Activated naive CD4-positive, alpha-beta T cell treated with Interleukin-2 at 50 U/mL for 16 hours (primary cell): ENCODE measurements around the gene RRP15.

Experiments
- DNase-seq: peaks from one replicate; pipeline ENCODE4 v3.0.0-alpha.2; 2020

RRP15 gene

DNA sequence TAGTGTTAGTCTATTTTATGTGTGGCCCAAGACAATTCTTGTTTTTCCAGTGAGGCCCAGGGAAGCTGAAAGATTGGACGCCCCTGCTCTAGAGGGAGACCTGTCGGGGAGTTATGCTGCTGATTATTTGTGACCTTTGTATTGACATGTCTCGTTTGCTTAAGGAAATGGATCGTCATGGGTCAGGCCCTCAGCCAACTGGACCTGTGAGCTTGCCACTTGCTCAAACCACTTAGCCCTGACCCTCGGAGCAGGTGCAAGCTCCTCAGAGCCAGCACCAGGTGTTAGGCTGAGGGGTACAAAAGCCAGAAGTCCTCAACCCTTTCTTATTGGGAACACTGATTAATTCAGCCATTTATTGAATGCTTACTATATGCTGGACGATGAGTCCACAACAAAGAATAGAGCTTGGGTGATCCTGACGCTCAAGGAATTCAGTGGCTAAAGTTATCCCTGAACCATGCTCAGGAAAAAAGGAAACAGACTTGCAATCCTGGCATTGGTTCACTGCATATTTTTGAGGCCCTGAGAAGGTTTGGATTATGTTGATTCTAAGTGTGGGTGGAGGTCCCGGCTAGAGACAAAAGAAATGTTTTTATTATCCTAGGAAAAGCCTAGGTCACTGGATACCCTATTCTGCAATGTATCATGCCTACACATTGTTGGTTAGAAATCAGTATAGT is 79.1 kb downstream of the RRP15 start:
- no peak for DNase-seq

DNA sequence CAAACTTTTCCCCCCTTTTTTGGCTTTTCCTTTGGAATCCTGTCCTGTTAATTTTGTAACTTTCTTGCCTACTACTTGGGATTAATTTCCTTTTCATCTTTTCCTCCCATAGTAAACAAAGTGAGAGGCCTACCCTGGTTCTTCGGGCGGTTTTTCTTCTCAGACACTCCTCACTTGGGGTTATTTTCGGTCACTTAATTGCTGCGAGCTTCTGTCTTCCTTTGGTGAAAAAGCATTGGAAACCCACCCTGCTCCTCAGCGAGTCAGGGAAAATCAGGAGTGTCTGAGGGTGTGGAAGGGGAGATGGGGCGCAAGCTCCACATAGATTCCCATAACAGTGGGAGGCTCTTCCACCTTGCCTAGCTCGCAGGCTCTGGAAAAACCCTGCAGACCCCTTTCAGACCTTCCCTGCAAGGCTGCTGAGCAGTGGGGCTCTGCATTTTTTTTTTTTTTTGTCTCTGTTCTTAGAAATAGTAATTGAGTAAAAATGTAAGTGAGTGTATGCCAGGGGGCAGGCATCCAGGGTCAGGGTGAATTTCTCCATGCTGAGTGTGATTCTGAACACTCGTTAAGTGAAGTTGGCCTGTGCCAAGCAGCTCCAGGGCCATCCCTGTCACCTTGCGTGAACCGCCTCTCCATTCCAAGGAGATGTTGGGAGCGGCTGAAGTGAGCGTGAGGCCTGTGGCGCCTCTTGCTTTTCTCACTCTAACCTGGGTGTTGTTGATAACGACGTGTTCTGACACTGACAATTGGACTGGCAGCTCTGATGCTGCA is 80.3 kb downstream of the RRP15 start:
- DNase-seq, result no peak

DNA sequence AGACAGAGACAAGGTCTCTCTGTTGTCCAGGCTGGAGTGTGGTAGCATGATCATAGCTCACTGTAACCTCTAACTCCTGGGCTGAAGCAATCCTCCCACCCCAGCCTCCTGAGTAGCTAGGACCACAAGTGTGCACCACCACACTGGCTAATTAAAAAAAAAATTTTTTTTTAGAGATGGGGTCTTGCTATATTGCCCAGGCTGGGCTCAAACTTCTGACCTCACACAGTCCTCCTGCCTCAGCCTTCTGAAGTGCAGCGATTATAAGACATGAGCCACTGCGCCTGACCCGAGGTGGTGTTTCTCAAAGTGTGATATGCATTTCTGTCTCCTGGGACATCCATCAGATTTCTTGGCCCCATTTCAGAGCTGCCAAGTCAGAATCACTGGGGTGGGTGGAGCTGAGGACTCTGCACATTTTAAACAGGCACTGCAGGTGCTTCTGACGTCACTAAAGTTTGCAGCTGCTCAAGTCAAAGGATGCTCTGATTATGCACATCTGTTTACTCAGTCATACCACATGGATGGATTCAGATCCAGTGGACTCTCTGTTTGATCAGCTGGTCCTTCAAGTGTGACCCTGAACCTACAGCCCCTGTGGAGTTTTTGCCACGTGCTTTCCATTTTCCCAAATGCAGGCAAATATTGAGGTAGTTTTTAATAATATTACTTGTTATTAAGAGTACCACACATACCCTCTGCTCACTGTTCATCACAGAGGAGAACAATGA is 81.4 kb downstream of the RRP15 start:
- DNase-seq, result no peak

DNA sequence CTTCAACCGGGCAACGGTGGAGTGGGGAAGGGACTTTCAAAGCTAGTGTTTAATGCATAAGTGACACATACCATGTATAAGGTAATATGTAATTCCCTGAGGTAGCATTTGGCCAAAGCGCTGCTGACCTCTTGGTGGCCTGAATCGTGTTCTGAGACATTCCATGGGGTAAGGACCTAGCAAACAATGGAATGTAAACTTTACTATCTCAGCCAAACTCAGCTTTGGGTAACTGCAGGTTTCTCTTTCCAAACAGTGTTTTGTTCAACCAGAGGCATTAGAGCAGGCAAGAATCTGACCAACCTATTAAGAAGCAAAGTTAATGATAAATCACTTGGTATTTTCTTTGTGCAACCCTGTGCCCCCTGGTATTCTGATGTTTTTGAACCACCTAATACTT is 82.0 kb downstream of the RRP15 start:
- DNase-seq, result no peak

DNA sequence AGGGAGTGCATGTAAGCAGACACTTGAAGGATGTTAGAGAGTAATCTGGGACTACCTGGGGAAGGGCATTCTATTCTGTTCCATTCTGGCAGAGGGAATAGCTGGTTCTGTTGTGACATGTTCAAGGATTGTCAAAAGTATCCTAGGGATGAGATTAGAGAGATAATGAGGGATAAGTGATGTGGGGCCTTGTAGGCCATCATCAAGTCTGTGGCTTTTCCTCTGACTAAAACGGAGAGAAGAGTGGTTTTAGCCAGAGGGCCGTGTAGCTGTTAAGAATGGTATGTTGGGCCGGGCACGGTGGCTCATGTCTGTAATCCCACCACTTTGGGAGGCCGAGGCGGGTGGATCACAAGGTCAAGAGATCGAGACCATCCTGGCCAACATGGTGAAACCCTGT is 83.6 kb downstream of the RRP15 start:
- no peak for DNase-seq

DNA sequence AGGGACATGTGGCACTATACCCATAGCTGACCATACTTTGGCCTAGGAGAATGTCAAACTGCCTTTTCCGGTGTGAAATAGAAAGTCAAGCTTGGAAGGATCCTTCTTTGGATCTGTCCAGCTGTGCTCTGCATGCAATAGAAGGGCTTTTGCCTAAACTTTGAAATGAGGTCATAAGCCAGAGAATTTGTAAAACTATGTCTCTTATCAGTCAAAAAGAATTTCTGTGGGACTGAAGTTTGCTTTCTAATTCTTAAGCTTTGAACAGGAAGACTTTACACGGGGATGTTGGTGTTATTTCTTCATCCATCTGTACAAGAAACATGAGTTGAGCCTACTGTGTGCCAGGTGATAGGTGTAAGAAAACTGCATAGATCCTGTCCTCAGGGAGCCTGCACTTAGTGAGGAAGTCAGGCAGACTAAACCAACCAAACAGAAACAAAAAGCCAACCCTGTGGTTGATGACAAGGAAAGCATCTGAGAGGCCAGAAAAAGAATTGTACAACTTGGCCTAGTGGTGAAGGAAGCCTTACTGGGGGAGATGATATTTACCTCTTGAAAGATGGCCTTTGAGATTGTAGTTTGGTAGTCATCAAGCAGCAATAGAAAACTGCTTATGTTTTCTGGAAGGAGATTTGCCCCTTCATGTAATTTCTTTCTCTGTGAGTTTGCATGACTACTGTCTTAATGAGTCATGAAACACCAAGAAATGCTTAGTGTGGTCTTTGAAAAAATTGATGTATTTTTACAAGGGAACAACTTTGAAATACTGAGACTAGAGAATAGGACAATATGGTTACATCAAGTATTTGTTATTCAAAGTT is 84.8 kb downstream of the RRP15 start:
- no peak for DNase-seq

DNA sequence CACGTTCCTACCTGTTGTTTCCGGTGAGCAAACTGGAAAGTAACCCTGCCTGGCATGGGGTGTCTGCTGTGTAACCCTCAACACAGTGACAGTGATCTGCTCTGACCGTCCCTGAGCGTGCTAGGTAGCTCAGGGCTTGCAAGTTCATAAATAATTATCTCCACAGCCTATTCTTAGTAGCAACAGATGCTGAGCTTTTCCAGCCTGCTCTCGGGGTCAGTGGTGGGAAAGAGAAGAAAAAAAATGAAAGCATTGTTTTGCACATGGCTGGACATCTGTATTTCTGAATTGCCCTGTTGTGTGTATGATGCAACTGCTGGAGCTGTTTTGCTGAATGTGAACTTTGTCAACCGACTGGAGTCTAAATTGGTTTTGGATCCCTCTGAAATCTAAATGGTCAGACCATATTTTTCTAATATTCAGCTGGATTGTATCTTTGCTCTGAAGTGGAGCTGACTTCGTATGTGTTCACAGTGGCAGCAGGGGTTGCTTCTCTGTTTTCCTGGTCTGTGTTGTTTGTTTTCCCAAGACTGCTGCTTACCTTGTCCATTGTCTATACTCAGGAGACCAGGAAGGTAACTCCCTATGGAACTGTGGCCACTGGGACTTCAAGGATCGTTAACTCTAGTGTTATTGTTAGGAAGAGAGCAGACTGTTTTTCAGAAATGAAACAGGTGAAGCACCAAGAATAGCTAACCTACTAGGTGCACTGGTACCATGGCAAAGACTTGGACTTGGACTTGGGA is 87.0 kb downstream of the RRP15 start:
- no peak for DNase-seq

DNA sequence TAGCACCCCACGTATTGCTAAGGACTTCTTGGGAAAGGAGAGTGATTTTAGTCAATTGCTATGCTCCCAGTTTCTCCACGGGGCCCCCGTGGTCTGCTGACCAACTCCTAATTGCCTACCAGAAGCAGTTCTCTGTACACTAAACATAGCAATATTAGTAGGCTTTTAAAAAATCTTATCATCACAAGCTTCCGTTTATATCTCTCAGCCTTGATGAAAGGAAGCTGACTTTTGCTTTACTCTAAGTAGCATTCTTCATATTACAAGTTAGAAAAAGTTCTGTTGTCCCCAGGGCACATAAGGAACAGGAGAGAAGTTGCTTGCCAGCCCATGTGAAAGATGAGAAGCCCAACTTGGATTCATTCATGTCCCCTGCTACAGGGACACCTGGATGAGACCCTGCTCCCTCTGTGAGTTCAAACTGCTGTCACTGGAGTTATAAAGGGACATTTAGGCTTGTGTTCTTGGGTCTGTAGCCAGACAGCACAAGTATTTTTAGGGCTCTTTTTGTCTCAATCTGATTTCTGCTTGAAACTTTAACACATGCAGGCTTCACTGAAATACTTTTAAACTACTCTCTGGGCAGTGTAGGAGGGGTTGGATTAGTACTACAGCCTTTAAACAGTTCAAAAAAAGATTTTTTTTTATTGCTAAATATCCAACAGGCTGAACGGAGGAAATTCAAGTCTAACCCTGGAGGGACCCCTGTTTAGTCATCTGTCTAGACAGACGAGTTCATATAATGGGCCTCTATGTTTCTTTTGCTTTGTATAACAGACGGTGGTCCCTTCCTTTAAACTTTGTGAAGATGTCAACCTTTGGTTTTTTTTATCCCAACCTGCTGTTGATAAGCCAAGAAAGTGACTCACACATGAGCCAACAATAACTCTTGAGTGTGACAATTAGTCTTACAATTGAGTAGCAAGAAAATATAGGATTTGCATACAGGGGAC is 89.6 kb downstream of the RRP15 start:
- no peak for DNase-seq

DNA sequence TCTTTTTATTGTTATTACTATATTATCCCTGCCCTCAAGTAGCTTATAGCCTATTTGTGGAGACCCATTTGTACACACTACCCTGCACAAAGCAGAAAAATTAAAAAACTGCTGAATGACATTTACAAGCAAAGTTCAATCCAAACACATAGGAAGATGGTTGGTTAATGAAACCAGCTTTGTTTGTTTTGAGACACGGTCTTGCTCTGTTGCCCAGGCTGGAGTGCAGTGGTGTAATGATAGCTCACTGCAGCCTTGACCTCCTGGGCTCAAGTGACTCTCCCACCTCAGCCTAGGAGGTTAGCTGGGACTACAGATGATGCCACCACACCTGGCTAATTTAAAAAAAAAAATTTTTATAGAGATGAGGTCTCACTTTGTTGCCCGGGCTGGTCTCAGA is 91.6 kb downstream of the RRP15 start:
- no peak for DNase-seq

DNA sequence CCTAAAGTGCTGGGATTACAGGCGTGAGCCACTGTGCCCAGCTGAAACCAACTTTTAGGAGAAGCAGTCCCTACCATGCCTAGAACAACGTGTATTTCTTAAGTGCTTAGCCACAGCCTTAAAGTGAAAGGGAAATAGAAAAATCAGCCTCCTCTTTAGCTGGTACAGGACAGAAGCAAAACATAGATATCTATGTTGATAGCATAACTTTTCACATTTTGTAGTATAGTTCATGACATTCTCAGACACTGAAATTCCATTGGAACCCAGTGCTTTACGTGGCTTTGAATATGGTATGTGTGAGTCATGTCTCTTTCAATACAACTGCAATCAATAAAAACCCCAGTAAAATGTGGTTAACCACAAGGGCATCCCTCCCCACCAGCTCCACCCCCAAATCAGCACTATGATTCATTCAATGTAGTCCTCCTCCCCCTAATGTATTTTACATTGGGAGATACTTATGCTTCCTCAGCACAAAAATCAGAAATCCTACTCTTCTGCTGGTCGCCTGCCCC is 92.1 kb downstream of the RRP15 start:
- peak; percentile 73 for DNase-seq

DNA sequence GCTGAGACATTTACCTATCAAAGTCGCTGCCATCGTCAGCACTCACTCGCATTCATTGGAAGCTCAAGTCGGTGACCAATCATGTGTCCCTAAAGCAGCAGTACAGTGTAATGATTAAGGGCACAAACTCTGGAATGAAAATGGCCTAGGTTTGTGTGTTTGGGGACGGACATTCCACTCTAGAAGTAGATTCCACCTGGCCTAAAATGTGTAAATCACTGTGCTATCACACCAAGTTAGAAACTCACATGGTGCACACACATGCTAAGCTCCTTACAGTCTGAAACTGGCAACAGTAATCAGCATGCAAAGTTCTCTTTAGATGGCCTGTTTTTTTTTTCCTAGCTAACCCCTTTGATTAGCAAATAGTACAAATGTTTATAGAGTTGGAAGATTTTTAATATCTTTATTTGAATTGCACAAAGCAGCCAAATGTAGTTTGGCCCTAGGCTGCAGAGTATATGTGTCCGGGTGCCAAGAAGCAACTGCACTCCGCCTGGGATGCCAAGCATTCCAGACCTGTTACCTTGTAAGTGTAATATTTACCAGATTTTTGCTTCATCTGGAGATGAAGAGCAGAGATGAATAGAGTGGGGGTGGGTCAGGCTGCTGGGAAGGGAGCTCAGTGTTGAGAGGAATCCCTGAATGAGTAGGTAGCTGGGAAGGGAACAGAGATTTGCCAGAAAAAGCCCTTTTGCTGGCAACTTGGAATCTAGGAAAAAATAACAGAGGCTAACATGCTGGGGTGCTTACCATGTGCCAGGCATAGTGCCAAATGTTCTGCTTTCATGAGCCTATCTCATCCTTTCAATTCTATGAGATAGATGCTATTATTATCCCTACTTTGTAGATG is 95.3 kb downstream of the RRP15 start:
- no peak for DNase-seq

DNA sequence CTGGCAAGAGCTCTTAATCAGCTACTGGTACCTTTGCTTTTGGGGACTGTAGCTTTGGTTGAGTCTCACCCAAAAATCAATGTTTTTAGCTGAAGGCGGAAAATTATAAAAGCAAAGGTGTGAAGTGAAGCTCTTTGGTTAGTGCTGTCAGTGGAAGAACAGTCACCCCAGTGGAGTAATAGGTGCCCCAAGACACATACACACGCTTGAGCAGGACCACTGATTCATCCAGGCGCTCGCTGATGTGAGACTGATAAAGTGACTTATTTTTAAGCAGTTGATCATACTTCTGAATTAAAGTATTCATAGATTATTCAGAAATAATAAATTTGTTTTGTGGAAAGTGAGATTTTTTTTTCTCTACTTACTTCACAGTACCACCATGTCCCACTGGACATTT is 97.2 kb downstream of the RRP15 start:
- no peak for DNase-seq

DNA sequence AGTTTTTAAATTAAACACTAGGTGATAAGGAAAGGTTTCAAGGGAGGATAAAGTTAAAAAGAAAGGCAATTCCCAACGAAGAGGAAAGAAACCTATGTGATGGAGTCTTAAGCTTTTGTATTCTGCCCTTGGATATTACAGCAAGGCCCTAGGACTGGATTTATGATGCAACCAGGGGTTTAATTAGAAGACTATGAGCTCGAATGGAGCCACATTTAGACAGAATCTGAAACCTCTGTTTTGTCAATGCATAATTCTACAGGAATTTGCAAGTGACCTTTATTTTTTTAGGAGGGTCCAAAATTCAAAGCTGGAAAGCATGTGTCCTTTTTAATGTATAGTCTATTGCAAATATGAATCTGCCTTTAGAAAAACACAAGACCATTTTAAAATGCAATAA is 98.0 kb downstream of the RRP15 start:
- no peak for DNase-seq

DNA sequence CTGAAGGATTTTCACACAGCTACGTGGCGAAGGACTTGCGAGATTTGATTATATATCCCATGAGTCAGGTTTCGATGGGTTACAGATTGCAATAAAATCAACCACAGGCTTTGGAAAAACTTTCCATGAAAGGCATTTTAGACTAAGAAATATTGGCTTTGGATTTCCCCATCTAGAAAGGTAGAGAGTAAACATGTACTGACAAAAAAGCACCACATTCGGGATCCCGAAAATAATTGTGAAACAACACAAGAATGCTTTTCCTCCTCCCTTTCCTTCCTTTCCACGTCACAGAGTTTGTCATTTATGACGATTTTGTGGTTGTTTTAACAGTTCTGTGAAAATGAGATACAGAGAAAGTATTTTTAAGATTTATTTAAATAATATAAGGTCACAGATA is 98.6 kb downstream of the RRP15 start:
- DNase-seq, result no peak

DNA sequence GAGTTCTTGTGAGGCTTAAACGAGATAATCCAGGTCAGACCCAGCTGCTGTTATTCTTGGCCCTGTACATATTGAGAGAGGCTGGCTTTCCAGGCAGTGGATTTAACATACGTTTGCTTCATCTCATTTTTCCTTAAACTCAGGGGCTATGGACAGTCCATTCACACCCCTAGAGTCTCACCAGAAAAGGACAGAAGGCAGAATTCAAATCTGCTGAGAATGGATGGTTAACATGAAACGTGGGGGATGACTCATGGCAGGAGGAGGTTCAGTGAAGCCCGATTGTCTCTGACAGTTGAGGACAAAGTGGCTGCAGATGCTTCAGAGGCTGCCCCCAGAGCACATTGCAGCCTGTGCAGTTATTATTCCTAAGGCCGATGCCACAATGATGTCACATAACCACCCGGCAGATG is 99.5 kb downstream of the RRP15 start:
- DNase-seq, result no peak
